K562 (cell line): ENCODE results near the gene IRAG1. TPM values are rescaled to one million over a fixed set of nuclear protein-coding genes. Genes with fewer than 3 reads are reported as not detected.

Experiments used
- ATAC-seq: fragments of 200-7000 bp; cut with Tn5 transposase; 3 replicates; pipeline ENCODE4 v1.9.1; 2020; ENCODE audit warnings: moderate library complexity
- BruUV-seq: library from RNA; stranded (reverse); fragments of 400-500 nt; replicated peaks from 2 replicates; lab custom pipeline; 2021; lab: Mats Ljungman, UMichigan
- CTCF ChIA-PET: fragments of 300-600 bp; formaldehyde crosslinking; extraction: SDS; loops from one replicate; lab custom pipeline; 2021; ENCODE audit warnings: low intra/inter-chr PET ratio; lab: Yijun Ruan, JAX
- POLR2A ChIA-PET: fragments of 300-600, 350-650 bp; sonication (Branson Sonifier 250); formaldehyde crosslinking; extraction: SDS; loops from one replicate; lab custom pipeline; 2021; ENCODE audit warnings: antibody characterized with exemption, inconsistent platforms; lab: Yijun Ruan, JAX
- DNase-seq, 4 experiments: peaks; one replicate each; pipeline versions ENCODE4 v3.0.0 to v3.0.0-alpha.2; 2011 to 2018; ENCODE audit warnings: low spot score in 3 of 4, mixed read lengths in 3 of 4; ENCODE audit errors: extremely low read depth in 1 of 4
- FAIRE-seq: peaks from 2 replicates; lab custom pipeline; 2011; peaks lifted over from hg19 to GRCh38; lab: Jason Lieb, UNC
- H2AFZ ChIP-seq: 2 replicates; pipeline ENCODE4 v1.6.0; 2011; ENCODE audit warnings: low read depth, low read length, control low read depth, inconsistent platforms
- H3K27ac ChIP-seq: fragments of 200-600 bp; 3 replicates; pipeline ENCODE4 v1.8.0; 2011; ENCODE audit warnings: low read depth, mild to moderate bottlenecking, control low read depth, inconsistent platforms, low read length, moderate library complexity, mixed read lengths; ENCODE audit errors: extremely low read depth
- H3K27me3 ChIP-seq, 2 experiments: fragments of 300-600 bp in 1 of 2; 2 replicates in 1 of 2; 3 replicates in 1 of 2; pipeline versions ENCODE4 v1.6.0 to v1.8.0; 2011; ENCODE audit warnings: inconsistent platforms in 2 of 2, low read length in 2 of 2, mild to moderate bottlenecking in 1 of 2, mixed read lengths in 1 of 2, moderate library complexity in 1 of 2; ENCODE audit not compliant: control insufficient read depth in 2 of 2, insufficient read depth in 2 of 2
- H3K36me3 ChIP-seq: fragments of 300-600 bp; 3 replicates; pipeline ENCODE4 v1.8.0; 2011; ENCODE audit warnings: mild to moderate bottlenecking, low read length, inconsistent platforms; ENCODE audit not compliant: control insufficient read depth, insufficient read depth
- H3K4me1 ChIP-seq, 2 experiments: fragments of 200-600 bp in 1 of 2; replicated peaks in 1 of 2; 2 replicates in 1 of 2; 3 replicates in 1 of 2; pipeline versions ENCODE4 v1.5.1 to v1.8.0; 2011; ENCODE audit warnings: inconsistent platforms in 2 of 2, low read length in 2 of 2, mild to moderate bottlenecking in 1 of 2, mixed read lengths in 1 of 2, moderate library complexity in 1 of 2; ENCODE audit not compliant: control insufficient read depth in 2 of 2, insufficient read depth in 2 of 2
- H3K4me2 ChIP-seq: 2 replicates; pipeline ENCODE4 v1.6.1; 2011; ENCODE audit warnings: low read length, control low read depth, inconsistent platforms, mixed read lengths; ENCODE audit not compliant: insufficient read depth
- H3K4me3 ChIP-seq: fragments of 200-600 bp; sonication (generic), shearing (Covaris generic); 2 replicates; pipeline ENCODE4 v1.5.1; 2016; ENCODE audit warnings: control low read depth, inconsistent platforms
- H3K79me2 ChIP-seq: fragments of 200-600 bp; 3 replicates; pipeline ENCODE4 v1.8.0; 2011; ENCODE audit warnings: low read length, inconsistent platforms; ENCODE audit not compliant: control insufficient read depth, insufficient read depth
- H3K9ac ChIP-seq, 2 experiments: 2 replicates each; pipeline versions ENCODE4 v1.6.0 to v1.6.1; 2011; ENCODE audit warnings: low read depth in 2 of 2, low read length in 2 of 2, control low read depth in 1 of 2, inconsistent platforms in 1 of 2, mild to moderate bottlenecking in 1 of 2, mixed read lengths in 1 of 2; ENCODE audit not compliant: insufficient read depth in 1 of 2
- H3K9me1 ChIP-seq: one replicate; pipeline ENCODE4 v1.6.0; 2011; ENCODE audit warnings: inconsistent platforms, mild to moderate bottlenecking, low read length, moderate library complexity; ENCODE audit not compliant: control insufficient read depth, insufficient read depth
- H3K9me3 ChIP-seq: replicated peaks from 2 replicates; pipeline ENCODE4 v1.5.1; 2011; ENCODE audit warnings: low read depth, low read length, inconsistent platforms; ENCODE audit not compliant: control insufficient read depth, insufficient read depth
- H4K20me1 ChIP-seq: replicated peaks from 2 replicates; pipeline ENCODE4 v1.6.1; 2011; ENCODE audit warnings: low read length, inconsistent platforms, mixed read lengths; ENCODE audit not compliant: control insufficient read depth, insufficient read depth
- ADNP ChIP-seq: fragments of 200-800 bp; sonication (Bioruptor generic); IDR thresholded peaks from 2 replicates; pipeline ENCODE4 v1.6.1; 2016; ENCODE audit warnings: missing genetic modification characterization, missing compliant biosample characterization
- CCAR2 ChIP-seq: fragments of 200-400 bp; formaldehyde crosslinking; IDR thresholded peaks from 2 replicates; pipeline ENCODE4 v1.6.1; 2017; ENCODE audit warnings: mild to moderate bottlenecking, low read depth, low read length
- DMBX1 ChIP-seq: fragments of 250-450 bp; sonication (Bioruptor Pico); IDR thresholded peaks from 2 replicates; pipeline ENCODE4 v1.8.0; 2022; ENCODE audit warnings: inconsistent platforms, mild to moderate bottlenecking, moderate library complexity, borderline replicate concordance
- FUS ChIP-seq: fragments of 200-400 bp; formaldehyde crosslinking; optimal IDR thresholded peaks from 2 replicates; pipeline ENCODE3; 2017; ENCODE audit warnings: low read depth, low read length
- ILK ChIP-seq: fragments of 450-650 bp; IDR thresholded peaks from 2 replicates; pipeline ENCODE4 v1.6.1; 2016; ENCODE audit warnings: missing genetic modification characterization, low read depth, mild to moderate bottlenecking, missing compliant biosample characterization, moderate library complexity, borderline replicate concordance
- KLF1 ChIP-seq: fragments of 450-650 bp; IDR thresholded peaks from 2 replicates; pipeline ENCODE4 v1.6.1; 2016; ENCODE audit warnings: missing genetic modification characterization, missing compliant biosample characterization
- KLF6 ChIP-seq: fragments of 250-450 bp; sonication (Bioruptor Pico); IDR thresholded peaks from 2 replicates; pipeline ENCODE4 v1.4.0; 2020; ENCODE audit warnings: mild to moderate bottlenecking, moderate library complexity, borderline replicate concordance
- RUNX1 ChIP-seq: sonication (generic); IDR thresholded peaks from 2 replicates; pipeline ENCODE4 v1.6.1; 2016; ENCODE audit warnings: antibody characterized with exemption, low read depth
- SPI1 ChIP-seq: IDR thresholded peaks from 2 replicates; pipeline ENCODE4 v1.6.1; 2011; ENCODE audit warnings: low read depth, low read length, control low read depth, borderline replicate concordance
- STAG1 ChIP-seq: sonication (generic); formaldehyde crosslinking; IDR thresholded peaks from 2 replicates; pipeline ENCODE4 v1.5.0; 2020; ENCODE audit warnings: missing genetic modification reagents, borderline replicate concordance
- YY1 ChIP-seq, 3 experiments: IDR thresholded peaks; 2 replicates each; pipeline ENCODE4 v1.6.1; 2011; ENCODE audit warnings: low read length in 2 of 3, mild to moderate bottlenecking in 2 of 3, moderate library complexity in 2 of 3, borderline replicate concordance in 1 of 3, control low read depth in 1 of 3, low read depth in 1 of 3; ENCODE audit not compliant: insufficient read depth in 3 of 3, insufficient replicate concordance in 2 of 3, control insufficient read depth in 1 of 3, insufficient read length in 1 of 3; ENCODE audit errors: extremely low read depth in 1 of 3
- ZNF239 ChIP-seq: fragments of 250-450 bp; sonication (Bioruptor Pico); IDR thresholded peaks from 2 replicates; pipeline ENCODE4 v1.4.0; 2020; ENCODE audit warnings: mild to moderate bottlenecking
- ZNF41 ChIP-seq: fragments of 250-450 bp; sonication (Bioruptor Pico); conservative IDR thresholded peaks from 2 replicates; pipeline ENCODE4 v1.4.0; 2020; ENCODE audit warnings: mild to moderate bottlenecking
- ZNF75A ChIP-seq: fragments of 450-650 bp; formaldehyde crosslinking; IDR thresholded peaks from 2 replicates; pipeline ENCODE4 v1.4.0; 2020; ENCODE audit warnings: mild to moderate bottlenecking
- WGBS: fragments of 100-300 bp; shearing (Covaris generic); methylation state at CpG from one replicate; pipeline ENCODE4 v1.1.6; 2016; ENCODE audit warnings: low coverage, mixed read lengths; ENCODE audit not compliant: insufficient coverage; ENCODE audit errors: missing lambda C conversion rate; 5-methylcytosine and 5-hydroxymethylcytosine counted together
- in situ Hi-C: fragments of 300-500 bp; cut with MboI; formaldehyde crosslinking; loops from 4 replicates; pipeline ENCODE4 v1.15.0; 2018; ENCODE audit warnings: inconsistent platforms, mixed read lengths
- intact Hi-C: fragments of 100-400 bp; cut with micrococcal nuclease; formaldehyde crosslinking; loops from 2 replicates; pipeline ENCODE4 v1.14.2; 2022
- polyA plus RNA-seq, 8 experiments: library from polyadenylated mRNA; depleted of rRNA in 4 of 8; stranded (reverse) in 5 of 8; unstranded in 3 of 8; fragments of >200 nt; fragmentation: Nextera tagmentation in 2 of 8; fragmentation: Illumina TruSeq in 1 of 8; extraction: Ambion mirVana in 2 of 8; extraction: Trizol in 1 of 8; gene quantifications; 2 replicates each; pipeline versions ENCODE4 v1.2.1 to v1.2.3, GENCODE V29; 2011 to 2014; ENCODE audit warnings: inconsistent platforms in 1 of 8, missing spikeins in 1 of 8
- total RNA-seq, 7 experiments: library from RNA; depleted of rRNA in 6 of 7; stranded (reverse); fragments of >200 nt in 6 of 7; fragmentation: Illumina TruSeq in 2 of 7; extraction: Trizol in 2 of 7; gene quantifications; 2 replicates each; pipeline versions ENCODE4 v1.2.1 to v1.2.3, GENCODE V29; 2011 to 2021; ENCODE audit warnings: low replicate concordance in 1 of 7
- TF ChIP-seq, protein P1 (sequence below): sonication (generic); formaldehyde crosslinking; IDR thresholded peaks from 2 replicates; pipeline ENCODE4 v1.8.0; 2022; ENCODE audit warnings: mild to moderate bottlenecking, missing genetic modification reagents

IRAG1 gene
- total and polyA plus RNA-seq, 9 of the 15 experiments (the other 6 are each of a cell fraction or from before 2014, with no cell fraction given) = 0.01 to 0.22 (median 0.09) TPM; not detected in 1

DNA sequence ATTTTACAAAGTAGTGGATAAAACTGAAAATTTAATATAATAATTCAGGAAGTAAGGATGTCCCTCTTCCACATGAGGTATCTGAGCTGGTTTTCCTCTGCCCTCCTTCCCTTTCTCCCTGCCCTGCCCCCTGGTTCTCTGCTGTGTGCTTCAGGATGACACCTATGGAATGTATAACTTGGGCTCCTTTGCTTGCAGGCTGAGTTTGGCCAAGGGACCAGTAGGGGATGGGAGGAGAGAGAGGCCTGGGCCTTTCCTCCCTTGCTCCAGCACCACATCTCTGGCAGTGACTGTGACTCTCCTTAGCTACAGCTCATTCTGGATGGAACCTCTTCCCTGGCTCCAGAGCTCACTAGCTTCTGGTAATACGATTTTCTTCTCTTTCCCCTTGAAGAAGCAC, 10.1 kb downstream of the IRAG1 start:
- 0% methylated on average over 1 of the region's 1 CpG for WGBS
- in situ Hi-C loops = no loop called here
- no peaks in the 10 kb centered on the region; a peak in 1 of 5 replicates for H3K27me3 ChIP-seq
- peaks cover 0 to 2% of the 10 kb centered on the region in 2 experiments; a peak in 3 of 5 replicates for H3K4me1 ChIP-seq
- no peak for ATAC-seq
- intact Hi-C loops = no loop called here
- H2AFZ ChIP-seq = no peak overlapping the region
- POLR2A ChIA-PET = interaction anchor here (1.2 kb wide), 2 partner anchors 9 to 120 kb away, joined by 3 read pairs; no protein-coding TSS in a partner anchor
- H3K36me3 ChIP-seq = no peaks in the 10 kb centered on the region
- no peaks in the 10 kb centered on the region for H4K20me1 ChIP-seq
- no peaks in the 10 kb centered on the region for H3K9me3 ChIP-seq
- TF ChIP-seq, protein P1, sequence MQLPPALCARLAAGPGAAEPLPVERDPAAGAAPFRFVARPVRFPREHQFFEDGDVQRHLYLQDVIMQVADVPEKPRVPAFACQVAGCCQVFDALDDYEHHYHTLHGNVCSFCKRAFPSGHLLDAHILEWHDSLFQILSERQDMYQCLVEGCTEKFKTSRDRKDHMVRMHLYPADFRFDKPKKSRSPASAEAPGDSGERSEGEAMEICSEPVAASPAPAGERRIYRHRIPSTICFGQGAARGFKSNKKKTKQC (CRISPR knock-in tag) = no peak
- TF ChIP-seq ILK (tag) (no peak), ZNF41 (CRISPR knock-in tag) (no peak), YY1 (IDR thresholded peaks at IDR 0.05; ENCODE audit: borderline replicate concordance in 1 of 3, control insufficient read depth in 1 of 3, extremely low read depth in 1 of 3, insufficient read depth in 3 of 3, insufficient read length in 1 of 3, insufficient replicate concordance in 2 of 3, low read depth in 1 of 3, low read length in 2 of 3) (no peak), ADNP (tag) (no peak), DMBX1 (CRISPR knock-in tag) (no peak), SPI1 (no peak), CCAR2 (no peak), FUS (no peak), ZNF75A (CRISPR knock-in tag) (no peak), KLF1 (no peak), KLF6 (no peak), STAG1 (no peak), RUNX1 (no peak), ZNF239 (CRISPR knock-in tag) (no peak)
- FAIRE-seq = no peak
- H3K27ac ChIP-seq = no peak overlapping the region
- CTCF ChIA-PET = no interaction called here
- no TSS peak for BruUV-seq
- no peak overlapping the region for H3K4me2 ChIP-seq
- no peaks in the 10 kb centered on the region for H3K79me2 ChIP-seq
- H3K9ac ChIP-seq = no peak overlapping the region
- no peaks in the 10 kb centered on the region for H3K9me1 ChIP-seq
- no peak overlapping the region for H3K4me3 ChIP-seq
- no peak for DNase-seq
